Daoy (cell line): ENCODE results near the gene SLC12A1. TPM values are rescaled to one million over a fixed set of nuclear protein-coding genes. Genes with fewer than 3 reads are reported as not detected.
"Not testable (repeated sequence)": the region's sequence is repeated elsewhere in the genome, so short reads cannot be mapped to it uniquely, and the experiment has no call there.

ENCODE experiments used
- DNase-seq: peaks from one replicate; pipeline ENCODE4 v3.0.0-alpha.2; 2015; ENCODE audit warnings: low read depth
- total RNA-seq: library from RNA; depleted of rRNA; stranded (reverse); fragments of >200 nt; shearing (Covaris generic); gene quantifications from 2 replicates; pipeline ENCODE4 v1.2.3, GENCODE V29; 2014

The SLC12A1 gene
- total RNA-seq, 1 experiment from 2014 or later = not detected

DNA sequence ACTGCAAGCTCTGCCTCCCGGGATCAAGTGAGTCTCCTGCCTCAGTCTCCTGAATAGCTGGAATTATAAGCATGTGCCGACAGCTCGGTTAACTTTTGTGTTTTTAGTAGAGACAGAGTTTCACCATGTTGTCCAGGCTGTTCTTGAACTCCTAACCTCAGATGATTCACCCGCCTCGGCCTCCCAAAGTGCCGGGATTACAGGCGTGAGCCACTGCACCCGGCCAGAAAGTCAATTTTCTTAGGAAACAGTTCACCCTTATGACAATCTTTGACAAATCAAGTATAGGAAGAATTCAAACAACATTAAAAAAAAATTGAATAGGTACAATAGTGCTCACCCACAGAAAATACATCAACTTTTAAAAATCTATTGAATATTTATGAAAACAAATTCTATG lies 101.5 kb downstream of the SLC12A1 start:
- DNase-seq = no peak

DNA sequence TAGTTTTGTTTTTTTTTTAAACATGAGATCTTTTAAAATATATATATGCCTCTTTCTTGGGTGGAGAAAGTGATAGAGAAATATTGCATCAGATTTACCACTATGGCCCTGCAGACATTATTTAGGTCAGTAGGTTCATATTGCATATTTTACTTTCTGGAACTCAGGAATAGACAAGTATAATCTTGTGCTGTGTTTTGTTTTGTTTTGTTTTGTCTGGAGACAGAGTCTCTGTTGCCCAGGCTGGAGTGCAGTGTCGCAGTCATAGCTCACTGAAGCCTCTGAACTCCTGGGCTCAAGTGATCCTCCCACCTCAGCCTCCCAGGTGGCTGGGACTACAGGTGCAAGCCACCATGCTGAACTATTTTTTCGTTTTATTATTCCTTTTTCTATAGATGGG lies 103.6 kb downstream of the SLC12A1 start:
- DNase-seq = no peak

DNA sequence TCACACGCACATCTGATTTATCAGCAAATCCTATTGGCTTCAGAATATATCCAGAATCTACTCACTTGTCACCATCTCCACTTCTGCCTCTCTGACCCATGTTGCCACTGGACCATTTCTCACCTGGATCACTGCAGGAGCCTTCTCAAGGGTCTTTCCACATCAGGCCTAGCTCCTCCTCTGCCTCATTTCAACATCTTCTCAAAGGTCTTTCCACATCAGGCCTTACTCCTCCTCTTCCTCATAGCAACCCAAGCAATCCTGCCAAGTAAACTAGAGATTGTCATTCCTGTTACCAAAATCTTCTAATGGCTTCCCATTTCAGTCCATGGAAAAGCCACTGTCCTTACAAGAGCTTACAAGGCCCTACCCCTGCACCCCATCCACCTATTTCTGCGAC lies 107.1 kb downstream of the SLC12A1 start:
- no peak for DNase-seq

DNA sequence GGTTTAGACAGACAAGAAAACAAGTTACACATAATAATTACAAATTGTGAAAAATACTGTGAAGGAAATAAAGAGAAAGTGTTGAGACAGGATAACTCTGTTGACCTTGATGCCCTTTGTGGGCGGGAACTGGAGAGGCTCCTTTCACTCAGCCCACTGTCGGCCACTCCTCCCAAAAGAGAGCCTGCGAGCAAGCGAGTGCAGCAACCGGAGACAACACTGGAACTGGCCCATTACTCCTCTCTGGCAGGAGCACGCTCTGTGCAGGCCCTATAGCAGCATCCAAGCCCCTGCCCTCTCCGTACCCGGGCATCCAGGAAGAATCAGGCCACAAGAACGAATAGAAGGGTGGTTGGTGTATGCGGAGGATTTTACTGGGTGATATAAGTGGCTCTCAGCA lies 108.9 kb downstream of the SLC12A1 start:
- no peak for DNase-seq

DNA sequence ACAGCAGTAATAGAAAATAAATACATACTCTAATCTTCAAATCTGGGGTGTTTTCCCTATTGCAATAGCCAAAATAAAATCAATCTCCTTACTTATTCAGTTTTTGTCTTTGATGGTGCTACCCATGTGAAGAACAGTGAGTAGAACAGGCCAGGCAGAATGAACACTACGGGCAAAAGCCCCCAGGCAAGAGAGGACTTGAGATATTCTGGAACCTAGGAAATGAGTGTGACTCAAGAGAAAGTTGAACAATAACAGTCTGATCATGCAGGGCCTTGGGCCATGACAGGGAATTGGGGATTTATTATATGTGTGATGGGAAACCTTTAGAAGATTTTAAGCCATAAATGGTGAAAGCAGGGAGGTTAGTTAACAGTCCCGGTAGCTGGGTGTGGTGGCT lies 111.1 kb downstream of the SLC12A1 start:
- DNase-seq = no peak

DNA sequence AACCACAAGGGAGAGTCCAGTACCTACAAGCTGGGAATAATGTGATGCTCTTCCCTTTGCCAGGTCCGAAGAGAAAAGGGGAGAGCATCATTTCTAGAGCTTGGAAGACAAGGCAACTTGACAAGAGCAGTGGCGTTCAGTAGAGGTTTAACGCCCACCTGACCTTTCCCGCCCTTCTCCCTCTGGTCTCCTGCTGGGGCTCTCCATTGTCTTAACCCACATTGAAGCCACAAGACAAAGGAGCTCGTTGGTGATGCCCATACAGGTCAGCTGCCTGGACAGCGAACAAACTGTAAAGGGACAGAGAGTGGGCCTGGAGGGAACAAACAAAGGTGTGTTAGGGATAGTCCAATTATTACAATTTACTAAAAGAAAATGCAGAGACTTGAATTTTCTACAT lies 112.0 kb downstream of the SLC12A1 start:
- no peak for DNase-seq

DNA sequence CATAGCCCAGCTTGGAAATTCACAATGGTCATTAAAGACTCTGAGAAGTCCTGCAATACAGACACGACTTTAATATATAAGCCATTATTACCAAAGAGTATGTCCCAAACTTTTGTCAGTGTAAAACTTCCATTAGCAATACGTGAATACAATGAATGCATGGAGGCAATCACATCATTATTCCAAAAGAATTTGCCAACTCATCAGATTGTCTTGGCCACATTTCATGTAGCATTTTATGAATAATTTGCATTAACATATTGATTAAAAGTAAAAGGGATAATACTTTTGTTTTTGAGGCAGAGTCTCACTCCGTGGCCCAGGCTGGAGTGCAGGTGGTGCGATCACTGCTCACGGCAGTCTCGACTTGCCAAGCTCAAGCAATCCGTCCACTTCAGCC lies 117.2 kb downstream of the SLC12A1 start:
- DNase-seq = no peak

DNA sequence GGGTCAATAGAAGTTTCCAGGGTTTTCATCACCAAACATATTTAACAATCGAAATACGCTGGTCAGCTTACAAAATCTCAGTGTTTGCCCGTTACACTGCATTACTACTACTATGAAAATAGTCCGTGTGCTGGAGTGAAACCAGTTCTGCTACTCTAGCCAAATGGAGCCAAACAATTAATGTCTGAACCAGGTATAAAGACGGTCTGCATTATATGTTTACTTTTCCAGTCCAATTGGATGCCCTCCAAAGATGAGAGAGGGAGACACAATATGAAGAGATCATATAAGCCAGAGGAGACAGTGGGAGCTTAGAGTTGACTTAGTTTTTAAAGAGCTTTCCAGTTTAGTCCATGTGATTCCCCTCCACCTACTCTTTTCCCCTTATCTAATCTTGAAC lies 118.8 kb downstream of the SLC12A1 start:
- DNase-seq = no peak

DNA sequence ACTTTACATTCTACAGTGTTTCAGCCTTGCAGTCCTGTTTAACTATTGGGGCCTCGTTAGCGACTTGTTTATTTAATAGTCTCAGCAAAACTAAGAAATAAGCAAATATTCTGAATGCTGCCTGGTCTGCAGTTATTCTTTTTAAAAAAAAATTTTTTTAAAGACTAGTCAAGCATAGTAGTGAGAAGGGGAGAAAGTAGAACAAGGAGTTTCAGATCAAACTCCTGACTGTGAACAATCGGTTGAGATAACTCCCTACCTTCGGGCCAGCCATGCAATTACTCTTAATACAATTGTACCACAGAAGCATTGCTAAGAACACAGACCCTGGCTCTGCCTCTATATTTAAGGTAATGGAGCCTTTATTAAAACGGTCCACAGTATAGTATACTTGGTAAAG lies 119.3 kb downstream of the SLC12A1 start:
- no peak for DNase-seq

DNA sequence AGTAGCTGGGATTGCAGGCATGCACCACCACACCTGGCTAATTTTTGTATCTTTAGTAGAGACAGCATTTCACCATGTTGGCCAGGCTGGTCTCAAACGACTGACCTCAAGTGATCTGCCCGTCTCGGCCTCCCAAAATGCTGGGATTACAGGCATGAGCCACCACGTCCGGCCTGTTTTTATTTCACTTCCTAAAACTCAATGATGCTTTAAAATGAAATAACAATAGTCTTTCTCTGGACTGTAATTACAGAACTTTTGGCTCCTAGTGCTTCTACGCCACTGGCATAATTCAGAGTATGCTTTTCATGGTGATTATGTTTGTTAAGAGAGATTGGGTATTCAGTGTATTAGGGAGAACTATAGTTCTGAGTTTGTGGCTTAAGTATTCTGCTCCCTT lies 120.1 kb downstream of the SLC12A1 start:
- not testable (repeated sequence) for DNase-seq

DNA sequence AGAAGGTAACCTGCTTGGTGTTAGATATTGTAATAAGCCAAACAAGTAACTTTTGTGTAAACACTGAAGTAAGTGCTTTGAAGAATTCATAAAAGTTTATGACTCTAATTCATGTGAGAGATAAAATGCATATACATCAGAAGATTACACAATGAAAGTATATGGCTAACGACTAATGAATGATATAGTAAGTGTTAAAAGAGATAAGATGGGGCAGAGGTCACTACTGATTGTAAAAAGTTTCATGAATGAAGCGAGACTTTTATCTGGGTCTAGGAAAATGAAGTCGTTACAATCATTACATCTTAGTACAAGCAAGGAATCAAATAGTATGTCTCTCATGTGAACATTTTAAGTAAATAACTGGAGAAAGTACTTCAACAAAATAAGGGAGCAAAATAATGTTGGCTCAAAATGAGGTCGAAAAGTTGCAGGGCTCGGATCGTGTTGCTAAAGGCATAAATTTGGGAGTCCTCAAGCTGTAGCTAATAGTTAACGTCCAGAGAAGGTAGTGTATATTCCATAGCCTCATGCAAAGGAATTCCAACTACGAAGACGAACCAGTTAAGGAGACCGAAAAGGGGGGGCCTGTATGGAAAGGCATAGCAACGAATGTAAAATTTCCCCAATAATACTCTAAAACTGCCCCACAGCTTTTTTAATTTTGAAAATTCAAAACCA lies 124.1 kb downstream of the SLC12A1 start:
- no peak for DNase-seq

DNA sequence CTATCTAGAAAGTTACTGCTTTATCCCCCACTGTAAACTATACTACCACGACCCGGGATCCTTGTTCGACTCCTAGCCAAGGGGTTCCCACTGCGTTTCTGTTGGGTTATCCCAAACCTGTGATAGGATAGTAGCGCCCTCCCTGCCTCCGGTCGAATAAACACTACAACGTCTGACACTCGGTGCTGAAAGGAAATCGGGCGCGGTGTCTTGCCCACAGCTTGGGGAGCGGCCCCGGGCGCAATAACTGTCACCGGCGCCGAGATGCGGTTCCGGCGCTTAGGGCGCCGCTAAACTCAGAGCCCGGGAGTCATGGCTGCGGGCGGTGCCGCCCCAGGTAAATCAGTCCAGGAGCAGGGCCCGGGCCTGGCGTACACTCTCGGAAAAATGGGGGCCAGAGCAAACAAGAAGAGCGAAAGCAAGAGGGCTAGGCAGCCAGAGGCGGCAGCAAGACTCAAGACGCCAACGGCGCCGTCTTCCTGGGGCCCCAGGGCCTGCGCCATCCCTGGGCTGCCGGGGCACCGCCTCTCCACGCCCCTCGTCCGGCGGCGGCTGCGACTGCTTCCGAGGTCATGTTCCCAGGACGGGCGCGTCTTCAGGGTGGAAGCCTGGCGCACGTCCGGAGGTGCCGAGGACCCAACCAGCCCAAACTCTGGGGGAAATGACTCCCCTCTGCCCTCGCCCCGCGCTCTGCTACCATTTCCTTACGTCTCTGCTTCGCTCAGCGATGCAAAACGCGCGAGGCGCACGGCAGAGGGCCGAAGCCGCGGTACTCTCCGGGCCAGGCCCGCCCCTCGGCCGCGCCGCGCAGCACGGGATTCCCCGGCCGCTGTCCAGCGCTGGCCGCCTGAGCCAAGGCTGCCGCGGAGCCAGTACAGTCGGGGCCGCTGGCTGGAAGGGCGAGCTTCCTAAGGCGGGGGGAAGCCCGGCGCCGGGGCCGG lies 125.0 kb downstream of the SLC12A1 start, which contains the start of gene DUT:
DUT (plus strand) TSS at position 575 of the 941 bp plus-strand sequence; CDS start at position 662, 87 bp downstream.
- DNase-seq = peak; percentile 89

DNA sequence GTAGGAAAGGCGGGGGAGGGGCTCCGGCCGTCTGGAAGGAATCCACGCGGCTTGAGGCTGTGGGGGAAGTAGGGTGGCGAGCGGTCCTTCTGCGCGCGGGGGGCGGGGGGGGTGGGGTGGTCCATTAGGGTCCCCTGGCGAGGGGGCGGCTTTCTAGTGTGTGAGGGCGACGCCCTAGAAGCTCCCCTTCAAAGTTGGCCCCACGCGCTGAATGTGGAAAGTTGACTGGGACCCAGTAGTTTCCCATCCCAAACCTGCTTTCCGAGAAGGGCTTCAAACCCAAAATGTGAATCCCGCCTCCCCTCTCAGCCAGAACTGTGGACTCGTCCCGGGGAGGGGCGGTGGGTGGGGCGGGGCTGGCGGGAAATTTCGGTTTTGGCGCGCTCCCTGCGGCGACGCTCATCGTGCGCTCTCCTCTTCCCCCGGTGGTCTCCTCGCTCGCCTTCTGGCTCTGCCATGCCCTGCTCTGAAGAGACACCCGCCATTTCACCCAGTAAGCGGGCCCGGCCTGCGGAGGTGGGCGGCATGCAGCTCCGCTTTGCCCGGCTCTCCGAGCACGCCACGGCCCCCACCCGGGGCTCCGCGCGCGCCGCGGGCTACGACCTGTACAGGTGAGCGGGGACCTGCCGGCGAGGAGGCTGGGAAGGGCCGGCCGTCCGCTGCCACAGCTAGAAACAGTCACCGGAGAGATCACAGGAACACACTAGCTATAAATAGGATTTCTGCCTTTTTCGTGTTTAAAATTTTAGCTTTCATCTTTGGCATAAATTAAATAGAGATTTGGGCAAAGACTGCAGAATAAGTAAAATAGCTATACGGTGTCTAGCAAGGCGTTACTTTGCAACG lies 125.9 kb downstream of the SLC12A1 start:
- peak; percentile 78 for DNase-seq

DNA sequence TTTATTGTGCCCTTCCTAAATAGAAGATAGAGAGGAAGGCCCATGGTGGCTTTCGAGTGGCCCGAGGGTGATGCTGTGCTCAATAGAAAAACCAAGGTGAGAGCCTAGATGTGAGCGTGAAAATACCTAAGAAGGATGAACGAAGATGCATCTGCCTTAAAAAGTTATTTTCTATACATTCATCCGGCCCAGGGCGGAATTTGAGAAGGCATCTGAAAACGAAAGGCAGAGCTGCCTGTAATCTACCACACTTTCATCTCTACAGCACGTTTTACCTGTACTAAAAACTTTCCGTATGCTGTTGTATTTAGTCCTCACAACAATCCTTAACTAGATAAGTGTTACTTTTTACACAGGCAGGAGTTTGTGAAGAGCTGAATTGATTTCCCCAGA lies 126.5 kb downstream of the SLC12A1 start:
- DNase-seq = peak; percentile 7

DNA sequence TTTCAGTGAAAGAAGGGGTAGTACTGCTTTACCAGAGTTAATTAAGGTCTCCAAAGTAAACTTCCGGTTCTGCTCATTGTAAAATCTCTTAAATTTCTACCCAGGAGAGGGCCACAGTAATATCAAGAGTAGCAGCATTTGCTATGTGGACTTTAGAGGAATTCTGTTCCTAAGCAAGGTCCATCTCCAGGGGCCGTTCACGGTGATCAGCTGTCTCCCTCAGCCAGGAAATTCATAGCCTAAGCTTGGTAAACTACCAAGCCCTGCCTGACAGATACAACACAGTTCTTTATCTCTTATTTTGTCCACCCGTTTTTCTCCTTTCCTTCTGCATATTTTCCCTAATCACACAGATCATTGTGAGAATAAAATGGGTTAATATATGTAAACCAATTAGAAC lies 127.4 kb downstream of the SLC12A1 start:
- DNase-seq = no peak

DNA sequence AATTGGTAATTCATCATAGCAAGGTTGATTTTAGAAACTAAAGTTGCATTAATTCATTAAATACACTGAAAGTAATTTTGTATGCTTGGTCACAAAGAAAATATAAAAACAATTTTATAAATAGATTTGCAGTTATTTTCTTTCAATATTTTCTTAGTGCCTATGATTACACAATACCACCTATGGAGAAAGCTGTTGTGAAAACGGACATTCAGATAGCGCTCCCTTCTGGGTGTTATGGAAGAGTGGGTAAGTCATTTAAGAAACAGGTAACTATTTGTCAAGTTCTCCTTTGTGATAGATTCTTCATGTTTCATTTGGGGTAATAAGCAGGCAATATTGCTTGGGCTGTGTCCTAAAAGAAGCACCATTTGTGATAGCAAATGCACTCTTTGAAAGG lies 128.2 kb downstream of the SLC12A1 start:
- no peak for DNase-seq

DNA sequence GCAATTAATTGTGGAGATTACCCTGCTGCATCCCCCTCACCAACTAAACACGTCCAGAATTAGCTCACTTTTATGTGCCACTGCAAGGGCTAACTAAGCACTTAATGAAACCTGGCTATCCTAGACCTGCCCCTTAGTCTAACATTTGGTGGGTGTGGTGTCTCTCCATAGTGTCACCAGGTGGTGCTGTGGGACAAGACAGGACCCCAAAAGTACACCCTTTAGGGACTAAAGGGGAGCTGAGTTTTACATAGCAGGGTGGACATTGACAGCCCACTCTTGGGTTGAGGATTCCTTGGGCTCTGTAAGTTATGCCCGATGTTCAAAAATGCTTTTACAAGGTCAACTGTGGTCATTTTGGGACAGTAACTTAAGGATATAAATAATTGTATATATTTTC lies 130.8 kb downstream of the SLC12A1 start:
- DNase-seq = peak; percentile 18

DNA sequence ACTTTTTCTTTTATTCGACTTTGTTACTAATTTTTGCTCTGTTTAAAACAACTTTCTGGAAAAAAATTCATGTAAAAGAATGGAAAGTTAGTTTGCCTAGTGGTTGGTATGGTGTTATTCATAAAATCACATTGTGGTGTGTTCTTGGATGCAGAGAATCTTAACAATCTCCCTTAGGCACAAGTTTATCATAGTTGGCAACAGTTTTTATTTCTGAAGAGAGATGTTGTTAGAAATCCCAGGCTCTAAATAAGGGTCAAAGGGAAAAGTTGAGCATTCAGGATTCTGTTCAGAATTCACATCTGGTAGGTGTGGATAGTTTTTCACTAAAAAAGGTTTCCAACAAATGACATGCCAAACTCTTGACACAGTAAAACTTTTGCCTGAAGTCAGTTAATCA lies 131.5 kb downstream of the SLC12A1 start:
- no peak for DNase-seq

DNA sequence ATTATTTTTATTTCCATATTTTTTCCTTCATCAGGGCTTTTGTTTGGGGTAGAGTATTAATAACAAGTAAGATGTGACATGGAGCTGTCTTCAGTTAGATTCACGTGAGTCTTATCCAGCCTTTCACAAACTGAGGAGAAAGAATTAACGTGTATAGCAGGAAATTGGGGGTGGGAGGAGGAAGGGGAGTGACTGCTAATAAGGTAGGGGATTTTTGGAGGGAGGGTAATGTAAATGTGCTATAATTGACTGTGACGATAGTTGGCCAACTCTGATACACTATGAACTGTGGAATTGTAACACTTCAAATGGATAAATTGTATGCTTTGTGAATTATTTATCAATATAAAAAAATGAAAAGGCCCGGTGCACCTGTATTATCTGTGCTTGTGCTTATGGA lies 134.0 kb downstream of the SLC12A1 start:
- no peak for DNase-seq

DNA sequence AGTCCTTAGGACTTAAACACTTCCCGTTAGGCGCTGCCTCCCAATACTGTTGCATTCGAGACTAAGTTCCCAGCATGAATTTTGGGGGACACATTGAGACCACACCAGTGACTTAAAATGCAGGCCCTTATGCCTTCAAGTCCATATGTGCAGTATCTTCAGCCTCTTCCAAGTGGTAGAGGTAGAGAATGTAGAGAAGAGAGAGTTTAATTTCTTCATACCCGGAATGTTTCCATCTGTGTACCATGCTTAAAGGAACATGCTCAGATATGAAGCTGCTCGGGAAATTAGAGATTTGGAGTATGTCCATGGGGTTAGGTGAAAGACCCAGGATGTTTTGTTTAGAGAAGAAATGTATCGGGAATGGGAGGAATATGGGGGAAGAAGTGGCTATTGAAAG lies 137.8 kb downstream of the SLC12A1 start:
- DNase-seq = no peak

DNA sequence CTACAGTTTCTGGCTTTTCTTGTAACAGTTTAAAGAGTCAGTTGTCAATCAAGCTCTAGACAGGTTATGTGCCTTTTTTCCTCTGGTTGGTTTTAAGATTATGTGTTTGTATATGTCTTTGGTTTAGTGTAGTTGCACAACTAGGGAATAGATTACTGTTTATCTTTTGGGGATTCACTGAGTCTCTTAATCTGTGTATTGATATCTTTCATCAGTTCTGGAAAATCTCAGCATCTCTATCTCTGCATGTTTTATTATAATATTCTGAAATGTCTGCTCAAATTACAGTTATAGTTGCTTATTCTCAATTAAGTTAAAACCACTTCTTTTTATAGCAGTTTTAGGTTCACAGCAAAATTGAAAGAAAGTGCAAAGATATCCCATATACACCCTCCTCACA lies 139.4 kb downstream of the SLC12A1 start:
- no peak for DNase-seq

DNA sequence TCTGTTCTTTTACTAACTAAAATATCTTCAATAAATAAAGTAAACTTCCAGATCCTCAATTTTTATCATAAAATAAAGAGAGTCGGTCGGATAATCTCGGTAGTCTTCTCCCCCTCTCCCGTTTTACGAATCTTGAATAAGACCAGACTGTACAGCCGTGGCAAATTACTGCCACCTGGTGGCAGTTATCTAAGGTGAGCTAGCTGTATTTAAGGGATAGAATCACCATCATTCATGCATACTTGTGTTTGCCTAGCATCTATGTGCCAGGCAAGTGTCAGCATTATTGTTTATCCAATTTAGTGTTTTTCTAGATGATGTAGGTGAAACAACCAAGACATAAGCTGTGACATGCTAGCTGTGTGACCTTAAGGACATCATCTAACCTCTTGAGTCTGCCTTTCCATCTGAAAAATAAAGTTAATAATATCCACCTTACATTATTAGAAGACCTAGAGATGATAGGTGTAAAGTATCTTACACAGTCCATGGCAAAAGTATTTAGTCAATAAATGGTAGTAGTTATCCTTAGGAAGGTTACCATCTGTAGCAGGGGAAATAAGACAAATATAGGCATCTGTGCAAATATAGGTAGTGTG lies 146.5 kb downstream of the SLC12A1 start:
- DNase-seq = peak; percentile 73
